ENCODE results near the gene CGN.

The CGN gene

DNA sequence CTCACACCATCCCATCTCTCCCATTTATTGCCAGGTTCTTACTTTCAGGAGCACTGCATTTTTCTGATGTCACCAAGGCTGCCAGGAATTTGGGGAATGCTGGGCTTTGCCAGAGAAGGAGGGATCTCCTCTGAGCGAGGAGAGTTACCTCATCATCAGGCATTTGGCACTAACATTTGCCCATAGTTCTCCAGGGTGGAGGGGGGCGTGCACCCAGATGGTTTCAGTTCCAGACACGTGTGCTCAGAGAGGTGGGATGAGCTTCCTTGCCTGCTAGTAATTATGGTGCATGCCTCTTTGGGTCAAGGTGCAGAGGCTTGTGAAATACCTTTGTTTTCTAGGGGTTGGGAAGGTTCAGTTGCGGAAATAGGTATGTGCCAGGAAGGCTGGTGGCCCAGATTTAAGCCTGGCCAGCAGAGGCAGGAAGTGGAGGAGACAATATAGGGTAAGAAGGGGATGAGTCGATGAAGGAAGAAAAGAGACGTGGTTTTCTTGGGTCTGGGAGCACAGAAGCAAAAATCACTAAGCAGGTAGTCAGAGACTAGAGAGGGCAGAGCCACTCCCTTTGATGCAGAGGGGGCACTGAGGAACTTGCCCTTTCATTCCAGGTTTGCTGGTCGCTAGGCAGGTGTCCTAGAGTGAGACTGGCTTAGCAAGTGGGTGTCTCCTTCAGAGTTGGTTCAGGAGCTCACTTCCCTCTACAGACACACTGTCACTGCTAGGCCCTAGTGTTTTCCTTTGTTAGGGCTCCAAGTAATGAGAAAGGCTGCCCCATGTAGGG lies 36.1 kb downstream of the CGN start:
- DNase-seq (ENCODE audit: low spot score) = no peak
- in situ Hi-C loops (cut with MboI; ENCODE audit: low sequenced_read_pairs, unreplicated experiment) = no loop called here
- TF ChIP-seq, protein P1, sequence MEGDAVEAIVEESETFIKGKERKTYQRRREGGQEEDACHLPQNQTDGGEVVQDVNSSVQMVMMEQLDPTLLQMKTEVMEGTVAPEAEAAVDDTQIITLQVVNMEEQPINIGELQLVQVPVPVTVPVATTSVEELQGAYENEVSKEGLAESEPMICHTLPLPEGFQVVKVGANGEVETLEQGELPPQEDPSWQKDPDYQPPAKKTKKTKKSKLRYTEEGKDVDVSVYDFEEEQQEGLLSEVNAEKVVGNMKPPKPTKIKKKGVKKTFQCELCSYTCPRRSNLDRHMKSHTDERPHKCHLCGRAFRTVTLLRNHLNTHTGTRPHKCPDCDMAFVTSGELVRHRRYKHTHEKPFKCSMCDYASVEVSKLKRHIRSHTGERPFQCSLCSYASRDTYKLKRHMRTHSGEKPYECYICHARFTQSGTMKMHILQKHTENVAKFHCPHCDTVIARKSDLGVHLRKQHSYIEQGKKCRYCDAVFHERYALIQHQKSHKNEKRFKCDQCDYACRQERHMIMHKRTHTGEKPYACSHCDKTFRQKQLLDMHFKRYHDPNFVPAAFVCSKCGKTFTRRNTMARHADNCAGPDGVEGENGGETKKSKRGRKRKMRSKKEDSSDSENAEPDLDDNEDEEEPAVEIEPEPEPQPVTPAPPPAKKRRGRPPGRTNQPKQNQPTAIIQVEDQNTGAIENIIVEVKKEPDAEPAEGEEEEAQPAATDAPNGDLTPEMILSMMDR (IDR thresholded peaks at IDR 0.05; ENCODE audit: borderline replicate concordance, control extremely low read depth, extremely low read depth, insufficient read depth, missing control alignments) = no peak

DNA sequence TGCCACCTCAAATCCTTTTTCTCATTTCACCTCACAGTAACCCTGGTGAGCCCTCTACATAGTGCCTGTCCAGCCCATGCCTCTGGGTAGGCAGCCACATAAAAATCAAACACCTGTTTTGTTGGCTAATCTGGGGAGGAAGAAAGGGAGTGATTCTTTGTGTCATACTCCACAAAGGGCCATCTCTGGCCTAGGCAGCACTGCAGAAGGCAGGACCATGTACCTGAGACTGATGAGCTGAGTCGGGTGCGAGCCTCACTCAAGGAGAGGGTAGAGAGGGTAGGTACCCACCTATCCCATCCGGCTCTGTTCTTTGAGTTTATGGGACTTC lies 36.7 kb downstream of the CGN start:
- in situ Hi-C loops (cut with MboI; ENCODE audit: low sequenced_read_pairs, unreplicated experiment) = no loop called here
- TF ChIP-seq, protein P1 (IDR thresholded peaks at IDR 0.05; ENCODE audit: borderline replicate concordance, control extremely low read depth, extremely low read depth, insufficient read depth, missing control alignments) = no peak
- no peak for DNase-seq (ENCODE audit: low spot score)

DNA sequence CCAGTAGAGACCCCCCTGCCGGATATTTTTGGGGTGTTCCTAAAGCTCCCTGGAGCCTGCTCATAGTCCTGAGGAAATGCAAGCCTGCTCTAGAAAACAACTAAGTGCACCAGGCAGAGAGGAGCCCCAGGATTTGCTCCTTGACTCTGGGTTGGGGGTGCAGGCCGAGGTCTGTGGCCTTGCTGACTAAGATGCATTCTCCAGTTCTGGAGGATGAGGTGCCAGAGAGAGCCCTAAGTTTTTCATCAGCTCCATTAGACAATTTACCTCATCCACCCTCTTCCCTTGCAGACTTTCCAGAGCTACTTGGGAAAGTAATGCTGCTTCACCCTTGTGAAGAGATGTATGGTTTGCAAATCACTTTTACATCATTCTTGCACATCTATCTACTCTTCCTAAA lies 38.0 kb downstream of the CGN start:
- TF ChIP-seq, protein P1 (IDR thresholded peaks at IDR 0.05; ENCODE audit: borderline replicate concordance, control extremely low read depth, extremely low read depth, insufficient read depth, missing control alignments) = no peak
- in situ Hi-C loops (cut with MboI; ENCODE audit: low sequenced_read_pairs, unreplicated experiment) = no loop called here
- no peak for DNase-seq (ENCODE audit: low spot score)

DNA sequence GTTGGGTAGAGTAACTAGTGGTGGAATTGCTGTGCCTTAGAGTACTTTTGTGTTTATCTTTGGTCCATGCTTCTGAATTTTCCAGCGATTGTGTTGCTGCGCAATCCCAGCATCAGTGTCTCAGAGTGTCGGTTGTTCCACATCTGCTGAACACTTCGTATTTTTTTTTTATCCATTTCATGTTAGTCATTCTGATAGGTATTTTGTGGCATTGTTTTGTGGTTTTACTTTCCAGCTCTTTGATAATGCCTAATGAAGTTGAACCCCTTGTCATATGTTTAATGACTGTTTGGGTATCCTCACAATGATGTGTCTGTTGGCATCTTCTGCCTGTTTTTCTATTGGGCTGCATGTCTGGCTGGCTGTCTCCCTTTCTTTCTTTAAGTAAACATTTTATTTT lies 42.5 kb downstream of the CGN start:
- DNase-seq (ENCODE audit: low spot score) = no peak

DNA sequence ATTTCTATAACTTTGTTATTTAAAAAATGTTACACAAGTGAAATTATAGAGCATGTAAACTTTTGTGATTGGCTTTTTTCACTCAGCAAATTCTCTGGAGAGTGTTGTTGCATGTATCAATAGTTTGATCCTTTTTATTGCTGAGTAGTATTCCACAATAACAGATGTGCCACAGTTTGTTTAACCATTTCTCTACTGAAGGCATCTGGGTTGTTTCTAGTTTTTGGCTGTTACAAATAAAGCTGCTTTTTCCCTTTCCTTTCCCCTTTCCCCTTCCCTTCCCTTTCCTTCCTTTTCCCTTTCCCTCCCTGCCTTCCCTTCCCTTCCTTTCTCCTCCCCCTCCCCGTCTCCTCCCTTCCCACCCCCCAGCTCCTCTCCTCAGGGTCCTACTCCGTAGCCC lies 44.9 kb downstream of the CGN start:
- TF ChIP-seq, protein P1 (IDR thresholded peaks at IDR 0.05; ENCODE audit: borderline replicate concordance, control extremely low read depth, extremely low read depth, insufficient read depth, missing control alignments) = no peak
- DNase-seq (ENCODE audit: low spot score) = no peak
- in situ Hi-C loops (cut with MboI; ENCODE audit: low sequenced_read_pairs, unreplicated experiment) = no loop called here

More for the DNA sequence above, 42.5 kb downstream of the CGN start:
- TF ChIP-seq, protein P1 (IDR thresholded peaks at IDR 0.05; ENCODE audit: borderline replicate concordance, control extremely low read depth, extremely low read depth, insufficient read depth, missing control alignments) = no peak
- in situ Hi-C loops (cut with MboI; ENCODE audit: low sequenced_read_pairs, unreplicated experiment) = no loop called here

DNA sequence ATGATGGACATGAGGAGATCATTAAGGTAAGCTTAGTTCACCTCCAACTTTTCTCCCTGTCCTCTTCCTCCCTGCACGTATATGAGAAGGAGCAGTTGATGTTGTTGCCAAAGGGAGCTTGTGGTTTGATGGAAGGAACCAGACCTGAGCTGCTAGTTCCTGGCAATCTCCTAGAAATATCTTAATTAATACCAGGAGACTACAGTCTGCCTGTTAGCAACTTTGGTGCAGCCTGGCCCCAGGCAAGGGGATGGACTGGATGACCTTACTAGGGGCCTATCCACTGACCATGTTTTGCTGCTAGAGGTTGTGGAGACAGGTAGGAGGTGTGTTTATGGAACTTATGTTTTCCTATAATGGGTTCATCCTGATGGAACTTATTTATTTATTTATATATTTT lies 51.5 kb downstream of the CGN start:
- TF ChIP-seq, protein P1 (IDR thresholded peaks at IDR 0.05; ENCODE audit: borderline replicate concordance, control extremely low read depth, extremely low read depth, insufficient read depth, missing control alignments) = no peak
- no peak for DNase-seq (ENCODE audit: low spot score)
- in situ Hi-C loops (cut with MboI; ENCODE audit: low sequenced_read_pairs, unreplicated experiment) = no loop called here
